ENCODE results near the gene SLCO1A2. TPM values are rescaled to one million over a fixed set of nuclear protein-coding genes. Genes with fewer than 3 reads are reported as not detected.

SLCO1A2 gene
- total RNA-seq, 2 experiments from 2014 or later: not detected

DNA sequence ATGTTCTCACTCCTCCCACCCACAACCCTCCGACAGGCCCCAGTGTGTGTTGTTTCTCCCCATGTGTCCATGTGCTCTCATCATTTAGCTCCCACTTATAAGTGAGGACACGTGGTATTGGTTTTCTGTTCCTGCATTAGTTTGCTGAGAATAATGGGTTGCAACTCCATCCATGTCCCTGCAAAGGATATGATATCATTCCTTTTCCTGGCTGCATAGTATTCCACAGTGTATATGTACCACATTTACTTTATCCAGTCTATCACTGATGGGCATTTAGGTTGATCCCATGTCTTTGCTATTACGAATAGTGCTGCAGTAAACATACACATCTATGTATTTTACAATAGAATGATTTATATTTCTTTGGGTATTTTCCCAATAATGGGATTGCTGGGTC, 77.5 kb downstream of the SLCO1A2 start:
- DNase-seq: no peak
- ATAC-seq: no peak
- Mint-ChIP-seq H3K9me3 (peaks cover 4% of the 10 kb centered on the region), H3K27ac (no peak overlapping the region), H3K4me1 (ENCODE audit: low read depth) (no peaks in the 10 kb centered on the region), H3K36me3 (ENCODE audit: low read depth) (no peaks in the 10 kb centered on the region), H3K4me3 (no peak overlapping the region), H3K27me3 (peaks cover 2% of the 10 kb centered on the region)
- TF ChIP-seq, protein P1, sequence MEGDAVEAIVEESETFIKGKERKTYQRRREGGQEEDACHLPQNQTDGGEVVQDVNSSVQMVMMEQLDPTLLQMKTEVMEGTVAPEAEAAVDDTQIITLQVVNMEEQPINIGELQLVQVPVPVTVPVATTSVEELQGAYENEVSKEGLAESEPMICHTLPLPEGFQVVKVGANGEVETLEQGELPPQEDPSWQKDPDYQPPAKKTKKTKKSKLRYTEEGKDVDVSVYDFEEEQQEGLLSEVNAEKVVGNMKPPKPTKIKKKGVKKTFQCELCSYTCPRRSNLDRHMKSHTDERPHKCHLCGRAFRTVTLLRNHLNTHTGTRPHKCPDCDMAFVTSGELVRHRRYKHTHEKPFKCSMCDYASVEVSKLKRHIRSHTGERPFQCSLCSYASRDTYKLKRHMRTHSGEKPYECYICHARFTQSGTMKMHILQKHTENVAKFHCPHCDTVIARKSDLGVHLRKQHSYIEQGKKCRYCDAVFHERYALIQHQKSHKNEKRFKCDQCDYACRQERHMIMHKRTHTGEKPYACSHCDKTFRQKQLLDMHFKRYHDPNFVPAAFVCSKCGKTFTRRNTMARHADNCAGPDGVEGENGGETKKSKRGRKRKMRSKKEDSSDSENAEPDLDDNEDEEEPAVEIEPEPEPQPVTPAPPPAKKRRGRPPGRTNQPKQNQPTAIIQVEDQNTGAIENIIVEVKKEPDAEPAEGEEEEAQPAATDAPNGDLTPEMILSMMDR (IDR thresholded peaks at IDR 0.05): no peak
- intact Hi-C loops (cut with micrococcal nuclease): no loop called here
- CTCF ChIA-PET: no interaction called here
- POLR2A ChIA-PET: no interaction called here

DNA sequence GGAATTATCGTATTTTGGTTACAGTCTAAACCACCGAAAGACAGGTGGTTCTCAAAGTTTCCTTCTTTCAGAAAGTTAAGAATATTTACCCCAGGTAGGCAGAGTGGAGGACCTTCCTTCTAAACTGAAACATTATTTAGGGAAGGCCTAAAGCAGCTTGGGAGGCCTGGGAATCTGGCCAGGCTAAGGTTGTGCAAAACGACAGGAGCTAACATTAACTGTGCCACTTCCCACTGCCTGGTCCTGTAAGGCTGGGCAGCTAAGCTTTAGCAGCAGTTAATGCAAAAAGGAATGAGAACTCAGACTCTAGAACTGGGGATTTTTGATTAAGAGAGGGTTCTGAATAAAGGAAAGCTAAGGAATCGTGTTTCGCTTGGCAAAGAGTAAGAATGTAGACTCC, 82.6 kb downstream of the SLCO1A2 start:
- Mint-ChIP-seq H3K27ac (no peak overlapping the region), H3K4me3 (no peak overlapping the region), H3K4me1 (ENCODE audit: low read depth) (no peaks in the 10 kb centered on the region), H3K27me3 (peaks cover 1% of the 10 kb centered on the region), H3K36me3 (ENCODE audit: low read depth) (no peaks in the 10 kb centered on the region), H3K9me3 (peaks cover 1% of the 10 kb centered on the region)
- DNase-seq: no peak
- ChIA-PET CTCF (no interaction called here), POLR2A (no interaction called here)
- TF ChIP-seq, protein P1 (IDR thresholded peaks at IDR 0.05): no peak
- intact Hi-C loops (cut with micrococcal nuclease): no loop called here
- ATAC-seq: no peak

DNA sequence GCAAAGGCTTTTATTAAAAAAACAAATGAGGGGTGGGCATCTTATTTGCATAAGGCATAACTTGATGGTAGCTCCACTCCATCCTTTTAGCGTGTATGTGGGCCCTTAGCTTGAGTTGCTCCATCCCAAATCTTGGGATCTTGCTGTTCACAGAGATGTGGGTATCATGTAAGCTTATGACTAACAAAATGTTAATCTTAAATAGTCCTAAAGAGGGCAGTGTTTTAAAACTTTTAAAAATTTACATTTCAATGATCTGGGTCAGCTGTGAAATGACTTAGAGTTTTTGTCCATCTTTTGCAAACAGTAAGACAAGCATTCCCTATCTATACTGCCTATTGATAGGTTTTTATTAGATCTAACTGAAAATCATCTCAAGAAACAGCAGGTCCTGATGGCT, 86.0 kb downstream of the SLCO1A2 start:
- ATAC-seq: no peak
- Mint-ChIP-seq H3K9me3 (no peaks in the 10 kb centered on the region), H3K4me3 (no peak overlapping the region), H3K4me1 (ENCODE audit: low read depth) (no peaks in the 10 kb centered on the region), H3K36me3 (ENCODE audit: low read depth) (no peaks in the 10 kb centered on the region), H3K27me3 (no peaks in the 10 kb centered on the region), H3K27ac (no peak overlapping the region)
- CTCF ChIA-PET: interaction anchor here (0.9 to 1.4 kb wide), 2 partner anchors 48 to 170 kb away, joined by 3 to 4 read pairs; no protein-coding TSS in a partner anchor
- DNase-seq: no peak
- POLR2A ChIA-PET: no interaction called here
- TF ChIP-seq, protein P1 (IDR thresholded peaks at IDR 0.05): peak; percentile 35
- intact Hi-C loops (cut with micrococcal nuclease): loop anchor here (5.0 kb wide), 1 partner anchor 429 kb away; no protein-coding TSS in a partner anchor

DNA sequence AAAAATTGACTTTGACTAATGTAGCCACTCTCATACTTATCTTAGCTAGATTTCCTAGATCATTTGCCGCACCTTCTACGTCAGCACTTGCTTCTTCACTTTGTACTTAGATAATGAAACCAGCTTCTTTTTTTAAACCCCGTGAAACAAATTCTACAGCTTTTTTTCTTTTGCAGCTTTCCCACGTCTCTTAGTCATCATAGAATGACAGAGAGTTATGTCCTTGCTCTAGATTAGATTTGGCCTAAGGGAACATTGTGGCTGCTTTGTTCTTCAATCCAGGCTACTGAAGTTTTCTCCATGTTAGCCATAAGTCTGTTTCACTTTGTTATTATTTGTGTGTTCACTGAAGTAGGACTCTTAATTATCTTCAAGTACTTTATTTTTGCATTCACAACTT, 94.9 kb downstream of the SLCO1A2 start:
- ChIA-PET POLR2A (no interaction called here), CTCF (no interaction called here)
- Mint-ChIP-seq H3K9me3 (no peaks in the 10 kb centered on the region), H3K27ac (no peak overlapping the region), H3K36me3 (ENCODE audit: low read depth) (no peaks in the 10 kb centered on the region), H3K27me3 (peaks cover 7% of the 10 kb centered on the region), H3K4me1 (ENCODE audit: low read depth) (no peaks in the 10 kb centered on the region), H3K4me3 (no peak overlapping the region)
- intact Hi-C loops (cut with micrococcal nuclease): no loop called here
- ATAC-seq (no peak), DNase-seq (no peak)
- TF ChIP-seq, protein P1 (IDR thresholded peaks at IDR 0.05): no peak

DNA sequence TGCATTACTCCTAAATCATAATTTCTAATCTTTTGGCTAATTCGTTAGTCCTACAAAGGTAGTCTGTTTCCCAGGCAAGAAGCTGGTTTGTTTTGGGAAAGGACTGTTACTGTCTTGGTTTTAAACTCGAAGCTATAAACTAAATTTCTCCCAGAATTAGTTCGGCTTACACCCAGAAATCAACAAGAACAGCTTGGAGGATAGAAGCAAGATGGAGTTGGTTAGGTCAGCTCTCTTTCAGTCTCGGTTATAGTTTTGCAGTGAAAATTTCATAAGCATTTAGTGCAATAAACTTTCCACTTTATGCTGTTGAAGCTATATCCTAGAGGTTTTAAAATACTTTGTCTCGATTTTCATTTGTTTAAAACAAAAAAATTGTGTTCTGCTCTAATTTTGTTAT, 100.3 kb downstream of the SLCO1A2 start:
- Mint-ChIP-seq H3K36me3 (ENCODE audit: low read depth) (no peaks in the 10 kb centered on the region), H3K27ac (no peak overlapping the region), H3K4me1 (ENCODE audit: low read depth) (no peaks in the 10 kb centered on the region), H3K27me3 (no peaks in the 10 kb centered on the region), H3K9me3 (no peaks in the 10 kb centered on the region), H3K4me3 (no peak overlapping the region)
- DNase-seq (no peak), ATAC-seq (no peak)
- ChIA-PET CTCF (no interaction called here), POLR2A (no interaction called here)
- TF ChIP-seq, protein P1 (IDR thresholded peaks at IDR 0.05): no peak
- intact Hi-C loops (cut with micrococcal nuclease): no loop called here
